Measurements from ENCODE around the gene GCM1.

- TF ChIP-seq CTCF (IDR thresholded peaks at IDR 0.05) (no peak), POLR2A (IDR thresholded peaks at IDR 0.05) (no peak)
Measured at GRCh38 chr6:53133961-53134360, 14.7 kb downstream of the GCM1 start.
